GM18868 (cell line): Measurements from ENCODE around the gene TAB3.
"Not testable (repeated sequence)": the region's sequence is repeated elsewhere in the genome, so short reads cannot be mapped to it uniquely, and the experiment has no call there.

Experiments used
- ATAC-seq: cut with Tn5 transposase; IDR thresholded peaks from one replicate; pipeline ENCODE4 v1.9.1; 2021; ENCODE audit warnings: mild to moderate bottlenecking, moderate library complexity; ENCODE audit not compliant: unreplicated experiment

Gene TAB3

GRCh38 chrX:30821116-30821515, 67.9 kb downstream of the TAB3 start:
- ATAC-seq, result no peak

GRCh38 chrX:30819080-30819479, 70.0 kb downstream of the TAB3 start:
- no peak for ATAC-seq

GRCh38 chrX:30816079-30816478, 73.0 kb downstream of the TAB3 start:
- ATAC-seq, result no peak

- ATAC-seq, result peak; percentile 44
Observed at GRCh38 chrX:30814978-30815377, 74.1 kb downstream of the TAB3 start.

GRCh38 chrX:30812326-30812725, 76.7 kb downstream of the TAB3 start:
- peak; percentile 99 for ATAC-seq

- no peak for ATAC-seq
Observed at GRCh38 chrX:30806187-30806728, 82.8 kb downstream of the TAB3 start.

GRCh38 chrX:30804462-30804861, 84.6 kb downstream of the TAB3 start:
- ATAC-seq, result no peak

- no peak for ATAC-seq
Observed at GRCh38 chrX:30800901-30801300, 88.2 kb downstream of the TAB3 start.

GRCh38 chrX:30799327-30799726, 89.7 kb downstream of the TAB3 start:
- ATAC-seq, result no peak

- ATAC-seq, result no peak
Observed at GRCh38 chrX:30798810-30799209, 90.2 kb downstream of the TAB3 start.

GRCh38 chrX:30797301-30797700, 91.8 kb downstream of the TAB3 start:
- not testable (repeated sequence) for ATAC-seq

- ATAC-seq, result no peak
Observed at GRCh38 chrX:30795981-30796958, 92.8 kb downstream of the TAB3 start.

GRCh38 chrX:30794497-30794896, 94.6 kb downstream of the TAB3 start:
- no peak for ATAC-seq

- ATAC-seq, result no peak
Observed at GRCh38 chrX:30793767-30794103, 95.3 kb downstream of the TAB3 start.

GRCh38 chrX:30793075-30793766, 95.8 kb downstream of the TAB3 start:
- ATAC-seq, result no peak

- no peak for ATAC-seq
Observed at GRCh38 chrX:30791296-30792278, 97.5 kb downstream of the TAB3 start.

GRCh38 chrX:30787012-30787411, 102.0 kb downstream of the TAB3 start:
- ATAC-seq, result no peak

- ATAC-seq, result no peak
Observed at GRCh38 chrX:30786374-30786773, 102.7 kb downstream of the TAB3 start.

- no peak for ATAC-seq
Observed at GRCh38 chrX:30781711-30782444, 107.2 kb downstream of the TAB3 start.

- no peak for ATAC-seq
Observed at GRCh38 chrX:30779453-30780030, 109.5 kb downstream of the TAB3 start.
